Peyer's patch (tissue), 4 donors: ENCODE results near the gene GALR2.

ENCODE experiments used
- CTCF ChIP-seq, 6 experiments: fragments of 450-650 bp in 4 of 6; fragments of 200-600 bp in 2 of 6; sonication (generic) in 1 of 6; IDR thresholded peaks; one replicate each; pipeline ENCODE4 v1.5.1; 2017 to 2019; ENCODE audit warnings: antibody characterized with exemption in 6 of 6, mild to moderate bottlenecking in 3 of 6, moderate library complexity in 1 of 6
- POLR2A ChIP-seq, 2 donors: fragments of 450-650 bp; IDR thresholded peaks; one replicate each; pipeline ENCODE4 v1.5.1; 2017; ENCODE audit warnings: antibody characterized with exemption in 2 of 2, mild to moderate bottlenecking in 2 of 2, moderate library complexity in 2 of 2

GRCh38 chr17:76125391-76125675 lies 50.8 kb downstream of the GALR2 start:
- TF ChIP-seq CTCF (IDR thresholded peaks at IDR 0.05) (no peak), POLR2A (IDR thresholded peaks at IDR 0.05) (no peak)
